GM08714 (cell line): Measurements from ENCODE around the gene PIK3CB.
"Not testable (repeated sequence)": the region's sequence is repeated elsewhere in the genome, so short reads cannot be mapped to it uniquely, and the experiment has no call there.

Source experiments
- H3K4me3 ChIP-seq: fragments of 200-500 bp; sonication (Bioruptor generic); 2 replicates; pipeline ENCODE4 v1.5.1; 2014; ENCODE audit warnings: mild to moderate bottlenecking, low read length, inconsistent platforms
- ZNF274 ChIP-seq: IDR thresholded peaks from 2 replicates; pipeline ENCODE4 v1.6.1; 2012; ENCODE audit warnings: mild to moderate bottlenecking, low read depth, low read length

The PIK3CB gene

GRCh38 chr3:138833899-138834595 is 681 bp downstream of the PIK3CB start:
- TF ChIP-seq ZNF274: no peak
- H3K4me3 ChIP-seq: peak overlapping the region; percentile 98

- not testable (repeated sequence) for H3K4me3 ChIP-seq
These were observed 2.2 kb downstream of the PIK3CB start for GRCh38 chr3:138832473-138833057.

- no peak overlapping the region for H3K4me3 ChIP-seq
- no peak for TF ChIP-seq ZNF274
These were observed 4.7 kb downstream of the PIK3CB start for GRCh38 chr3:138829886-138830510.

- no peak for TF ChIP-seq ZNF274
- H3K4me3 ChIP-seq: no peak overlapping the region
These were observed 5.6 kb downstream of the PIK3CB start for GRCh38 chr3:138829097-138829496.

- H3K4me3 ChIP-seq: no peak overlapping the region
- TF ChIP-seq ZNF274: no peak
These were observed 7.5 kb downstream of the PIK3CB start for GRCh38 chr3:138827222-138827621.

- TF ChIP-seq ZNF274: no peak
- no peak overlapping the region for H3K4me3 ChIP-seq
These were observed 9.4 kb downstream of the PIK3CB start for GRCh38 chr3:138825336-138825735.

- no peak overlapping the region for H3K4me3 ChIP-seq
- TF ChIP-seq ZNF274: no peak
These were observed 10.6 kb downstream of the PIK3CB start for GRCh38 chr3:138824114-138824506.

GRCh38 chr3:138820379-138820778 is 14.3 kb downstream of the PIK3CB start:
- H3K4me3 ChIP-seq: not testable (repeated sequence)

GRCh38 chr3:138818185-138818860 is 16.4 kb downstream of the PIK3CB start:
- no peak for TF ChIP-seq ZNF274
- no peak overlapping the region for H3K4me3 ChIP-seq

- TF ChIP-seq ZNF274: no peak
- H3K4me3 ChIP-seq: no peak overlapping the region
These were observed 17.0 kb downstream of the PIK3CB start for GRCh38 chr3:138817695-138818094.

- no peak for TF ChIP-seq ZNF274
- no peak overlapping the region for H3K4me3 ChIP-seq
These were observed 21.9 kb downstream of the PIK3CB start for GRCh38 chr3:138812806-138813205.

GRCh38 chr3:138809500-138810256 is 25.1 kb downstream of the PIK3CB start:
- TF ChIP-seq ZNF274: no peak
- no peak overlapping the region for H3K4me3 ChIP-seq

GRCh38 chr3:138806376-138807080 is 28.2 kb downstream of the PIK3CB start:
- TF ChIP-seq ZNF274: no peak
- no peak overlapping the region for H3K4me3 ChIP-seq
